GM18526 (cell line): Measurements from ENCODE around the gene ME2.

Experiments
- POLR2A ChIP-seq: IDR thresholded peaks from 3 replicates; pipeline ENCODE4 v1.6.1; 2011; ENCODE audit not compliant: insufficient read length; ENCODE audit errors: extremely low read depth

The ME2 gene

GRCh38 chr18:50886929-50887328 is 8.0 kb downstream of the ME2 start:
- TF ChIP-seq POLR2A, result no peak

- TF ChIP-seq POLR2A, result no peak
Measured at GRCh38 chr18:50895350-50896045, 16.6 kb downstream of the ME2 start.

- TF ChIP-seq POLR2A, result no peak
Measured at GRCh38 chr18:50896093-50896492, 17.2 kb downstream of the ME2 start.

- no peak for TF ChIP-seq POLR2A
Measured at GRCh38 chr18:50898919-50899318, 20.0 kb downstream of the ME2 start.

- TF ChIP-seq POLR2A, result no peak
Measured at GRCh38 chr18:50902797-50903196, 23.9 kb downstream of the ME2 start.

- no peak for TF ChIP-seq POLR2A
Measured at GRCh38 chr18:50906843-50907242, 27.9 kb downstream of the ME2 start.

- TF ChIP-seq POLR2A, result no peak
Measured at GRCh38 chr18:50909261-50909660, 30.3 kb downstream of the ME2 start.

GRCh38 chr18:50911006-50911405 is 32.1 kb downstream of the ME2 start:
- no peak for TF ChIP-seq POLR2A

GRCh38 chr18:50917021-50917420 is 38.1 kb downstream of the ME2 start:
- no peak for TF ChIP-seq POLR2A

GRCh38 chr18:50918153-50918552 is 39.2 kb downstream of the ME2 start:
- TF ChIP-seq POLR2A, result no peak

GRCh38 chr18:50924372-50924771 is 45.5 kb downstream of the ME2 start:
- TF ChIP-seq POLR2A, result no peak

GRCh38 chr18:50926521-50926920 is 47.6 kb downstream of the ME2 start:
- no peak for TF ChIP-seq POLR2A

GRCh38 chr18:50928551-50928950 is 49.6 kb downstream of the ME2 start:
- TF ChIP-seq POLR2A, result no peak

GRCh38 chr18:50933684-50934083 is 54.8 kb downstream of the ME2 start:
- no peak for TF ChIP-seq POLR2A

- TF ChIP-seq POLR2A, result no peak
Measured at GRCh38 chr18:50934545-50935211, 55.8 kb downstream of the ME2 start.

GRCh38 chr18:50935493-50936191 is 56.7 kb downstream of the ME2 start:
- no peak for TF ChIP-seq POLR2A

GRCh38 chr18:50937183-50937582 is 58.3 kb downstream of the ME2 start:
- TF ChIP-seq POLR2A, result no peak

- TF ChIP-seq POLR2A, result no peak
Measured at GRCh38 chr18:50938912-50939311, 60.0 kb downstream of the ME2 start.
